Adrenal gland (tissue), 12 donors: ENCODE data around the gene AGTPBP1. TPM values are rescaled to one million over a fixed set of nuclear protein-coding genes. Genes with fewer than 3 reads are reported as not detected.

Source experiments
- DNase-seq, 7 donors: peaks; one replicate each; pipeline ENCODE4 v3.0.0-alpha.2; 2019 to 2020
- H3K27ac ChIP-seq, 5 donors: fragments of 200-600 bp; sonication (generic) in 4 of 5; 1 replicate in 3 of 5; 2 replicates in 2 of 5; pipeline versions ENCODE4 v1.5.1 to v1.8.0; 2016 to 2020; ENCODE audit warnings: mild to moderate bottlenecking in 1 of 5
- H3K27me3 ChIP-seq: fragments of 200-600 bp; 2 replicates; pipeline ENCODE4 v1.8.0; 2021
- H3K36me3 ChIP-seq, 2 donors: fragments of 200-600 bp; replicated peaks in 1 of 2; 1 replicate in 1 of 2; 2 replicates in 1 of 2; pipeline versions ENCODE4 v1.5.1 to v1.8.0; 2018 to 2022
- H3K4me1 ChIP-seq, 2 donors: fragments of 200-600 bp; replicated peaks in 1 of 2; 1 replicate in 1 of 2; 2 replicates in 1 of 2; pipeline versions ENCODE4 v1.5.1 to v1.8.0; 2018 to 2021
- H3K4me3 ChIP-seq, 4 donors: fragments of 200-600 bp; sonication (generic) in 3 of 4; one replicate each; pipeline ENCODE4 v1.5.1; 2016 to 2018
- H3K9me3 ChIP-seq, 3 donors: fragments of 200-600 bp; sonication (generic) in 1 of 3; replicated peaks in 1 of 3; 1 replicate in 2 of 3; 2 replicates in 1 of 3; pipeline versions ENCODE4 v1.5.1 to v1.8.0; 2016 to 2021
- POLR2A ChIP-seq, 2 donors: fragments of 450-650 bp; IDR thresholded peaks; one replicate each; pipeline ENCODE4 v1.6.1; 2017; ENCODE audit warnings: antibody characterized with exemption in 2 of 2, mild to moderate bottlenecking in 2 of 2, moderate library complexity in 1 of 2
- WGBS, 4 donors: extraction: QIAGEN DNeasy Blood & Tissue Kit in 2 of 4; methylation state at CpG; one replicate each; pipeline versions ENCODE4 v1.1.5 to v1.1.7; 2013 to 2017; 5-methylcytosine and 5-hydroxymethylcytosine counted together
- intact Hi-C, 2 donors: fragments of 100-400 bp; cut with DNase I; formaldehyde crosslinking; loops; one replicate each; pipeline versions ENCODE4 v1.14.1 to v1.15.0; 2022 to 2023
- polyA plus RNA-seq, 3 donors: library from polyadenylated mRNA; stranded (reverse); fragments of 200-250 nt in 2 of 3; fragments of 350-450 nt in 1 of 3; fragmentation: Illumina TruSeq in 1 of 3; extraction: RNeasy Lipid Tissue Mini Kit (QIAGEN cat#74804) in 1 of 3; gene quantifications; one replicate each; pipeline ENCODE4 v1.2.3, GENCODE V29; 2013 to 2014
- total RNA-seq, 9 donors: library from RNA; depleted of rRNA in 4 of 9; stranded (reverse); fragments of >200 nt in 4 of 9; fragments of 120-200 nt in 1 of 9; fragmentation: NEBNext Ultra II Directional in 1 of 9; extraction: Animal tissue kit (Norgen Biotek cat#: 25700) in 1 of 9; gene quantifications; one replicate each; pipeline versions ENCODE4 v1.1.0 to v1.2.4, GENCODE V29; 2013 to 2023
- TF ChIP-seq, protein P1 (sequence below), 6 experiments: fragments of 450-650 bp in 4 of 6; fragments of 200-600 bp in 2 of 6; sonication (generic) in 1 of 6; IDR thresholded peaks; 1 replicate in 5 of 6; 2 replicates in 1 of 6; pipeline versions ENCODE4 v1.5.1 to v1.8.0; 2016 to 2021; ENCODE audit warnings: antibody characterized with exemption in 6 of 6, mild to moderate bottlenecking in 2 of 6, moderate library complexity in 1 of 6
- donor health status: healthy with polysubstance abuse.
- donor health status: Bipolar disorder and iron deficiency.
- donor health status: DM: yes; HTN: yes; CAD: no.
- donor health status: DM: no; HTN: no; CAD: no.
- donor health status: DM: no; HTN: no; CAD: no.
- donor health status: DM: yes; HTN: yes; CAD: no.

Gene AGTPBP1
- total and polyA plus RNA-seq, 12 donors, result 4.2 to 27.5 (median 11.6) TPM

DNA sequence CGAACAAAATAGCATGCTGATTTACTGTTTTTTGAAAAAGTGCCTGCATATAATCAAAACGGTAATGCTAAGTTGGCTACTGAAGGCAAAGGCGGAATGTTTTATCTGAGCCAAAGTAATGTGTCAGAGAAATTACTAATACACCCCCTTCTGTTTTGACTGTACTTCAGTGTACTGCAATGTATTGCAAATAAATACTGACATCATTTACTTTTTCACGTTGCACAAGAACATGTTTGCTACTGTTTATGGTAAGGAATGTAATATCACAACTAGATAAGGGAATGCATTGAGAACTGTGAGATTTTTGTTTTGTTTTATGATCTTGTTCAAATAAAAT lies 813 bp upstream of the AGTPBP1 start:
- Histone ChIP-seq H3K27me3 (no peaks in the 10 kb centered on the region), H3K4me3 (peak overlapping the region in 2 of 4 donors; percentile 62 to 86), H3K4me1 (peaks cover 0 to 15% of the 10 kb centered on the region in 2 donors), H3K27ac (peak overlapping the region in 4 of 5 donors; percentile 60 to 90 (median 79)), H3K9me3 (no peaks in the 10 kb centered on the region), H3K36me3 (no peaks in the 10 kb centered on the region)
- no peak for DNase-seq
- TF ChIP-seq POLR2A (IDR thresholded peaks at IDR 0.05), result no peak
- TF ChIP-seq, protein P1, sequence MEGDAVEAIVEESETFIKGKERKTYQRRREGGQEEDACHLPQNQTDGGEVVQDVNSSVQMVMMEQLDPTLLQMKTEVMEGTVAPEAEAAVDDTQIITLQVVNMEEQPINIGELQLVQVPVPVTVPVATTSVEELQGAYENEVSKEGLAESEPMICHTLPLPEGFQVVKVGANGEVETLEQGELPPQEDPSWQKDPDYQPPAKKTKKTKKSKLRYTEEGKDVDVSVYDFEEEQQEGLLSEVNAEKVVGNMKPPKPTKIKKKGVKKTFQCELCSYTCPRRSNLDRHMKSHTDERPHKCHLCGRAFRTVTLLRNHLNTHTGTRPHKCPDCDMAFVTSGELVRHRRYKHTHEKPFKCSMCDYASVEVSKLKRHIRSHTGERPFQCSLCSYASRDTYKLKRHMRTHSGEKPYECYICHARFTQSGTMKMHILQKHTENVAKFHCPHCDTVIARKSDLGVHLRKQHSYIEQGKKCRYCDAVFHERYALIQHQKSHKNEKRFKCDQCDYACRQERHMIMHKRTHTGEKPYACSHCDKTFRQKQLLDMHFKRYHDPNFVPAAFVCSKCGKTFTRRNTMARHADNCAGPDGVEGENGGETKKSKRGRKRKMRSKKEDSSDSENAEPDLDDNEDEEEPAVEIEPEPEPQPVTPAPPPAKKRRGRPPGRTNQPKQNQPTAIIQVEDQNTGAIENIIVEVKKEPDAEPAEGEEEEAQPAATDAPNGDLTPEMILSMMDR (IDR thresholded peaks at IDR 0.05), result no peak
- 0 to 5% (median 2%) methylated on average over 4 of the region's 4 CpGs for WGBS, 4 donors
- intact Hi-C loops, result no loop called here

DNA sequence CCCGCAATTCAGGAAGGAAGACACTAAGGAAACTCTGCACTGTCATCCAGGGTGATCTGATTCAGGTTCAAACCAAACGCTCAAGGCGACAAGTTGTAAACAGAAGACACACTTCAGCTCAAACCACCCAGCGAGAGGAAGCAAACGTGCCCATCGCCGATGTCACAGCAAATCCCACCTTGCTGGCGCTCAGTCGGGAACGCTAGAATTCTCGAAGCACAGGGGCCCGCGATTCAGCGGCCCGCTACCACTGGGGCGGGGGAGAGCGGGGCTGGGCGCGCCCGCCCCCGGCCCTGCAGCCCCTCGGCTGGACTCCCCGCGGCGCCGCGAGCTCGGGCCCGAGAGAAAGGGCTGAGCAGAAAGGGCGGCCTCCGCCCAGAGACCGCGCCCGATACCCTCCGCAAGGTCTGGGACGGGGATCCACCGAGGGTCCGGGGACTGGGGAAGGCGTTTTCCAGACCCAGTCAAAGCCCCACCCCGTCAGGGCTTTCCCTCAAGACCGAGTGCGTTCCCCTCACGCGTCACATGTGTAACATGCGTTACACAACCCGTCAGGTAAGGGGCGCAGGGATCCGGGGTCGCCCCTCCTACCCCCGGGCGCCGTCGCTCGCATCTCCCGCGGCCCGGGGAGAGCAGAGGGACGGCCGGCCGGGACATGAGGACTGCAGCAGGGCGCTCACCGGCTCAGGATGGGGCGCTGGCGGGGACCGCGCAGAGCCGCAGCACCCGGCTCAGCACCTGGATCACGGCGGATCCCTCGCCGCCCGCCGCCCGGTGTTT lies 469 bp downstream of the AGTPBP1 start:
- Histone ChIP-seq H3K9me3 (no peaks in the 10 kb centered on the region), H3K36me3 (no peaks in the 10 kb centered on the region), H3K27me3 (no peaks in the 10 kb centered on the region), H3K4me3 (peak overlapping the region; percentile 67 to 98 (median 84)), H3K4me1 (peaks cover 0 to 15% of the 10 kb centered on the region in 2 donors), H3K27ac (peak overlapping the region; percentile 29 to 90 (median 67))
- TF ChIP-seq POLR2A (IDR thresholded peaks at IDR 0.05), result peak; percentile 20 to 29
- TF ChIP-seq, protein P1 (IDR thresholded peaks at IDR 0.05), result no peak
- 0 to 2% (median 0%) methylated on average over 23 to 75 of the region's 75 CpGs for WGBS, 4 donors
- peak; percentile 14 to 65 (median 35) for DNase-seq
- intact Hi-C loops, result no loop called here

DNA sequence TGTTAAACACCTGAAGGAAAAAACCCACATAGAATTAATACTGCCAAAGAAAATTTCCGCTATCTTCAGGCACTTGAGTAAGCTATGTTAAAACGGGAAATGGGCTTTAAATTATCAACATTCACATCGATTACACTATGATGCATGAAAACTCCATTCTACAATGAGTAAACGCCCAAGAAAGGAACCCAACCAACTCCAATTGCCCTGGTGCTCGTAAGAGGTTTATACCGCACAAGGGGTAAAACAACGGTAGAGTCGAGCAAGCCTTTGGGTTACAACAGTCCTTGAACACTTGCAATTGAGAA lies 1.0 kb downstream of the AGTPBP1 start:
- Histone ChIP-seq H3K9me3 (no peaks in the 10 kb centered on the region), H3K4me3 (peak overlapping the region; percentile 67 to 98 (median 84)), H3K27me3 (no peaks in the 10 kb centered on the region), H3K27ac (peak overlapping the region; percentile 29 to 90 (median 67)), H3K4me1 (peaks cover 0 to 15% of the 10 kb centered on the region in 2 donors), H3K36me3 (no peaks in the 10 kb centered on the region)
- no peak for DNase-seq
- WGBS, 4 donors, result 5 to 8% (median 6%) methylated on average over 8 of the region's 8 CpGs
- intact Hi-C loops, result no loop called here
- TF ChIP-seq, protein P1 (IDR thresholded peaks at IDR 0.05), result no peak
- no peak for TF ChIP-seq POLR2A (IDR thresholded peaks at IDR 0.05)

DNA sequence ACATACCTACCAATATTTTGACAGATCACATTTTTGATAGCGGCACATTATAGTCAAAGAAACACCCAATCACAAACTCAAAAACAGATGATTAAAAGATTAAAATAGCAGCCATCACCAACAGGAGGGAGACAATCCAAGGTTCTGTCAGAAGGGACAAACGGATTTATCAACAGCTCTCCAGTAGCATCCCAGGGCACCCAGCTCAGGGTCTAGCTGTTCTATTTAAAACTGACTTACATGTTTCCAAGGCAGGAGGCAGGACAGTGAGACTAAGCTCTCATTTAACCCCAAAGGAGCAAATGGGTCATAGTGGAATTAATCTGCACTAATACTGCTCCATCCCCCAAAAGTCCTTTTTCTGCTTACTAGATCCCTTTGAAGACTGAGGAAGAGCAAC lies 3.2 kb downstream of the AGTPBP1 start:
- no peak for DNase-seq
- Histone ChIP-seq H3K4me1 (peaks cover 0 to 15% of the 10 kb centered on the region in 2 donors), H3K4me3 (no peak overlapping the region), H3K27me3 (no peaks in the 10 kb centered on the region), H3K36me3 (no peaks in the 10 kb centered on the region), H3K9me3 (no peaks in the 10 kb centered on the region), H3K27ac (no peak overlapping the region)
- intact Hi-C loops, result no loop called here
- WGBS, 4 donors, result 38 to 64% (median 60%) methylated on average over 2 of the region's 2 CpGs
- TF ChIP-seq, protein P1 (IDR thresholded peaks at IDR 0.05), result no peak
- no peak for TF ChIP-seq POLR2A (IDR thresholded peaks at IDR 0.05)
